Pericardium fibroblast (primary cell): ENCODE measurements around the gene TMEM229B. TPM values are rescaled to one million over a fixed set of nuclear protein-coding genes. Genes with fewer than 3 reads are reported as not detected.

Source experiments
- total RNA-seq: library from RNA; depleted of rRNA; stranded (reverse); fragments of >200 nt; gene quantifications from 2 replicates; pipeline ENCODE4 v1.2.3, GENCODE V29; 2015

The TMEM229B gene
- 0.12 and 1.8 TPM in 2 replicates for total RNA-seq

GRCh38 chr14:67487937-67488893 lies at the start of gene TMEM229B:
Gene TMEM229B (minus strand): TSS chr14:67488721. CDS start chr14:67473923, 14,798 bp downstream.

GRCh38 chr14:67532998-67533753 lies 44.7 kb upstream of the TMEM229B start, which contains the start of gene PLEKHH1:
Gene PLEKHH1 (plus strand): TSS chr14:67533290. CDS start chr14:67541868, 8,578 bp downstream.

Other genes with a start within 250 kb of the TMEM229B start
- 6.6 and 12.4 TPM in 2 replicates for gene PALS1, start 247.3 kb downstream of the TMEM229B start, total RNA-seq
- 53.6 and 77.0 TPM in 2 replicates for gene ATP6V1D, start 128.9 kb downstream of the TMEM229B start, total RNA-seq
- gene EIF2S1, start 128.4 kb downstream of the TMEM229B start, total RNA-seq, result 87.8 and 108 TPM in 2 replicates
- 2.6 and 3.2 TPM in 2 replicates for gene PLEK2, start 76.6 kb downstream of the TMEM229B start, total RNA-seq
- under 0.01 and 0.58 TPM in 2 replicates for gene PLEKHH1, start 44.6 kb upstream of the TMEM229B start, total RNA-seq
- 11.9 and 12.2 TPM in 2 replicates for gene PIGH, start 111.5 kb upstream of the TMEM229B start, total RNA-seq
- gene ARG2, start 131.2 kb upstream of the TMEM229B start, total RNA-seq, result 1.6 and 9.8 TPM in 2 replicates
- gene VTI1B, start 185.9 kb upstream of the TMEM229B start, total RNA-seq, result 59.2 and 65.3 TPM in 2 replicates
- 52.7 and 67.7 TPM in 2 replicates for gene RDH11, start 207.0 kb upstream of the TMEM229B start, total RNA-seq
- not detected in 2 replicates for gene RDH12, start 213.2 kb upstream of the TMEM229B start, total RNA-seq